ENCODE measurements around the gene CDPF1. TPM values are rescaled to one million over a fixed set of nuclear protein-coding genes. Genes with fewer than 3 reads are reported as not detected.
"Not testable (repeated sequence)": the region's sequence is repeated elsewhere in the genome, so short reads cannot be mapped to it uniquely, and the experiment has no call there.

Gene CDPF1
- total RNA-seq, 1 donor from 2014 or later, result 22.1 TPM

GRCh38 chr22:46272196-46272595 is 22.1 kb upstream of the CDPF1 start:
- no peak overlapping the region for H3K4me3 ChIP-seq
- intact Hi-C loops (cut with DNase I), result no loop called here
- TF ChIP-seq CTCF (IDR thresholded peaks at IDR 0.05) (no peak), POLR2A (IDR thresholded peaks at IDR 0.05) (no peak), POLR2AphosphoS5 (IDR thresholded peaks at IDR 0.05; ENCODE audit: insufficient read depth in 1 of 2, low read depth in 1 of 2) (no peak)
- peaks cover 29% of the 10 kb centered on the region for H3K4me1 ChIP-seq
- no peak for DNase-seq (ENCODE audit: extremely low spot score in 2 of 2)
- H3K36me3 ChIP-seq, result peaks cover 0 to 47% of the 10 kb centered on the region in 2 donors
- H3K27me3 ChIP-seq, result no peaks in the 10 kb centered on the region
- H3K27ac ChIP-seq, result no peak overlapping the region
- no peaks in the 10 kb centered on the region for H3K9me3 ChIP-seq

GRCh38 chr22:46269564-46269963 is 19.5 kb upstream of the CDPF1 start:
- TF ChIP-seq POLR2AphosphoS5 (IDR thresholded peaks at IDR 0.05; ENCODE audit: insufficient read depth in 1 of 2, low read depth in 1 of 2), result no peak
- no peak for TF ChIP-seq CTCF (IDR thresholded peaks at IDR 0.05)
- TF ChIP-seq POLR2A (IDR thresholded peaks at IDR 0.05), result no peak
- Histone ChIP-seq H3K4me1 (peaks cover 36% of the 10 kb centered on the region), H3K36me3 (peaks cover 0 to 28% of the 10 kb centered on the region in 2 donors), H3K9me3 (no peaks in the 10 kb centered on the region), H3K27ac (no peak overlapping the region), H3K4me3 (peak overlapping the region in 1 of 2 donors; percentile 61), H3K27me3 (no peaks in the 10 kb centered on the region)
- intact Hi-C loops (cut with DNase I), result loop anchor here (10.0 kb wide), 2 partner anchors 115 to 145 kb away; partner anchors contain the start of gene PPARA
- DNase-seq (ENCODE audit: extremely low spot score in 2 of 2), result no peak

GRCh38 chr22:46267431-46268279 is 17.6 kb upstream of the CDPF1 start, which contains the start of gene TTC38:
TTC38 (plus strand) TSS chr22:46268008; CDS start chr22:46268040, 32 bp downstream.
- Histone ChIP-seq H3K4me3 (peak within 1 kb of the TSS; percentile 61 to 94), H3K4me1 (peaks cover 36% of the 10 kb centered on the region), H3K27me3 (no peaks in the 10 kb centered on the region), H3K27ac (peak within 1 kb of the TSS; percentile 75), H3K9me3 (no peaks in the 10 kb centered on the region), H3K36me3 (peaks cover 0 to 9% of the 10 kb centered on the region in 2 donors)
- intact Hi-C loops (cut with DNase I), result loop anchor here (10.0 kb wide), 2 partner anchors 113 to 143 kb away; partner anchors contain the start of gene PPARA
- DNase-seq (ENCODE audit: extremely low spot score in 2 of 2), result no peak
- TF ChIP-seq CTCF (IDR thresholded peaks at IDR 0.05), result no peak
- TF ChIP-seq POLR2AphosphoS5 (IDR thresholded peaks at IDR 0.05; ENCODE audit: insufficient read depth in 1 of 2, low read depth in 1 of 2), result peak; percentile 34 to 73

- not testable (repeated sequence) for H3K27me3 ChIP-seq; H3K4me3 ChIP-seq; H3K27ac ChIP-seq; DNase-seq (ENCODE audit: extremely low spot score in 2 of 2); H3K36me3 ChIP-seq; H3K9me3 ChIP-seq
- intact Hi-C loops (cut with DNase I), result loop anchor here (10.0 kb wide), 2 partner anchors 111 to 141 kb away; partner anchors contain the start of gene PPARA
- H3K4me1 ChIP-seq, result peaks cover 36% of the 10 kb centered on the region
These were observed 15.5 kb upstream of the CDPF1 start for GRCh38 chr22:46265627-46266026.

GRCh38 chr22:46264520-46264919 is 14.4 kb upstream of the CDPF1 start:
- not testable (repeated sequence) for DNase-seq (ENCODE audit: extremely low spot score in 2 of 2); H3K4me3 ChIP-seq; H3K27ac ChIP-seq; H3K9me3 ChIP-seq; H3K27me3 ChIP-seq; H3K36me3 ChIP-seq
- peaks cover 25% of the 10 kb centered on the region for H3K4me1 ChIP-seq
- intact Hi-C loops (cut with DNase I), result loop anchor here (10.0 kb wide), 2 partner anchors 110 to 140 kb away; partner anchors contain the start of gene PPARA

GRCh38 chr22:46263216-46263590 is 13.1 kb upstream of the CDPF1 start, which contains the start of gene PKDREJ:
PKDREJ (minus strand) TSS chr22:46263343; CDS start chr22:46263322, 21 bp downstream.
- Histone ChIP-seq H3K27ac (no peak within 1 kb of the TSS), H3K4me3 (peak within 1 kb of the TSS; percentile 33 to 54), H3K36me3 (no peaks in the 10 kb centered on the region), H3K9me3 (no peaks in the 10 kb centered on the region), H3K27me3 (no peaks in the 10 kb centered on the region), H3K4me1 (peaks cover 12% of the 10 kb centered on the region)
- intact Hi-C loops (cut with DNase I), result loop anchor here (10.0 kb wide), 2 partner anchors 108 to 138 kb away; partner anchors contain the start of gene PPARA
- DNase-seq (ENCODE audit: extremely low spot score in 2 of 2), result no peak
- no peak for TF ChIP-seq CTCF (IDR thresholded peaks at IDR 0.05)
